Activated naive CD4-positive, alpha-beta T cell (primary cell): Measurements from ENCODE around the gene STAG1.
"Not testable (repeated sequence)": the region's sequence is repeated elsewhere in the genome, so short reads cannot be mapped to it uniquely, and the experiment has no call there.

Source experiments
- DNase-seq, 4 experiments: peaks; one replicate each; lab custom pipeline; 2025; lab: John Stamatoyannopoulos, UW

Gene STAG1

DNA sequence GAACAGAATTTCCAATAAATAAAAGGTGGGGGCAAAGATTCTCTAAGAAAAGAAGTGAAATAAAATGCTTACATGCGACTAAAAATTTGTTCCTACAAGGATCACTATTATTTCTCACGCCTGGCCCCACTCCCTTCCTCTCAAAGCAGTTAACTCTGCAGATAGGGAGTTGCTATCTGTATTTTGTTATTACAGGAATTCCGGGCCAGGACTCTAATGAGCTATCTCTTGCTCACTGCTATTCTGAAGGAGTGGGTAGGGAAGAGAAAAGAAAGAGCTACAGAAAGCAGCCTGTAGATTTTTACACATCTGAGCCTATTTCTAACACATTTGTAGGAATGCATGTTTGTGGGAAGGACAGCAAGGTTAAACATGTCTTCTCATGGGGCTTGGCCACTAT lies 361.6 kb downstream of the STAG1 start:
- no peak for DNase-seq

- DNase-seq: no peak
Observed at GRCh38 chr3:136387031-136387430, 365.1 kb downstream of the STAG1 start.

DNA sequence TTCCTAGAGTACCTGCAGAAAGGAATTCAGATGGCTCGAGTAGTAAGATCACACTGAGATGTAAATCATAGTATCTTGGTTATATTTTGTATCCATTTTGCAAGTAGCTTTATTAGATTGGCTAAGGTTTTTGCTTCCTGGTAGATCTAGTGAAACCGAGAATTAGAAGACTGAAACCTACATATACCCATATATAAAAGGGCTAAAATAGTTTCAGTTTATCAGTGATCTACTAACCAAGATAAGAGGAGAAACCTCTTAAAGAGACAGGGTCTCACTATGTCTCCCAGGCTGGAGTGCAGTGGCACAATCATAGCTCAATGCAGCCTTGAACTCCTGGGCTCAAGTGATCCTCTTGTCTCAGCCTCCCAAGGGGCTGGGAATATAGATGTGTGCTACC lies 366.7 kb downstream of the STAG1 start:
- no peak for DNase-seq

DNA sequence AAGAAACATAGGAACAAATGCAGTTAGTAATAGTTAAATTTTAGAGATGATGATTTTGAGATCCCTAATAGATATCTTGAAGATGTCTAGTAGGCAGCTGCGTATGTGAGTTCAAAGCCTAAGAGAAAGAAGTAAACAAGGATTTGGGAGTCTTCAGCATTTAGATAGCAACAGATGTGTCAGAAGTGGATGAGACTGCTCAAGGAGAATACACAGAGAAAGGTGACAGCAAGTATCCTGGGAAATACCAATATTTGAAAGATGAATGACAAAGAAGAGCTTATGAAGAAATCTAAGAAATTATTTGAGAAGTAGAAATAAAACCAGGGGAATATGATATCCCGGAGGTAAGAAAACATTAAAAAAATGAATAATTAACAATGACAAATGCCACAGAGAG lies 371.1 kb downstream of the STAG1 start:
- no peak for DNase-seq

GRCh38 chr3:136380530-136380929 lies 371.6 kb downstream of the STAG1 start:
- DNase-seq: no peak

DNA sequence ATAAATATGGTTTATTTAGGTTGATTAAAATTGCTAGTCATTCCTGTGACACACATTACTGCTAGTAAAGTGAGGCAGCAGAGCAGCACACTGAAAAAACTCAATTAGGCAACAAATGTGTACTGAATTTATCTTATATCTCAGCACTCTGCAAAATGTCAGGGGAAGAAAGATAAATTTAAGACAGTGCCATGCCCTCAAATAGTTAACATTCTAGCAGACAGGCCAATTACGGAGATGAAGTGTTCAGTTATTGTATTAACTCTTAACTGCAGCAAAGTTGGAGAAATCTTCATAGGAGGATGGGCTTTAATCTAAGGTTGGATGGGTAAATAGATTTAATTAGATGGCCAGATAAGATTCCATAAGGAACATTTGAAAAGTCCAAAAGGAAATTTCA lies 374.2 kb downstream of the STAG1 start:
- DNase-seq: no peak

DNA sequence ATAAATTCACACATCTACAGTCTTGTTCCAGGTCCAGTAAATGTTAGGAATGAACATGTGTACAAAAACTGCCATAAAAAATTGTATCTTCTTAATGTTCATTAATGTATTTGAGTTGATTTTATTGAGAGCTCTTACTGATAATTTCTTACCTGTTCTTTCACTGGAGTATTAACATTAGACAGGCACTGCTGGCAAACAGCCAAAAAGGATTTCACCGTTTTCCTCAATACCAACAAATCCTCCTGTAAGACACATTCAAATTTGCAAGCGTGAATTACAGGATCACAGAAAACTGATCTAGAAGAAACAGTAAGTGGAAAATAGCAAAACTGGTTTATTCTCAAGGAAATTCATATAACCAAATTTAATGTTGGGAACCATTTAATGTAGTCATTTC lies 374.7 kb downstream of the STAG1 start:
- DNase-seq: no peak

DNA sequence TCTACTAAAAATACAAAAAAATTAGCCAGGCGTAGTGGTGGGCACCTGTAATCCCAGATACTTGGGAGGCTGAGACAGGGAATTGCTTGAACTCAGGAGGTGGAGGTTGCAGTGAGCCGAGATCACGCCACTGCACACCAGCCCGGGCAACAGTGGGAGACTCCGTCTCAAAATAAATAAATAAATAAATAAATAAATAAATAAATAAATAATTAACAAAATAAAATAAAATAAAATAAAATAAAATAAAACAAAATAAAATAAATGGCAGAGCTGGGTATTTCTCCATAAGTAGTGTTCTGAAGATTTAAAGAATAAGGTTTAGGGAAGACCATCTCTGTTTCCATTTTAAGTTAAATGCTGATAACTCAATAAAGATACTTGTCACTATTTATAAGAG lies 376.4 kb downstream of the STAG1 start:
- not testable (repeated sequence) for DNase-seq

GRCh38 chr3:136366289-136366688 lies 385.9 kb downstream of the STAG1 start:
- DNase-seq: no peak

DNA sequence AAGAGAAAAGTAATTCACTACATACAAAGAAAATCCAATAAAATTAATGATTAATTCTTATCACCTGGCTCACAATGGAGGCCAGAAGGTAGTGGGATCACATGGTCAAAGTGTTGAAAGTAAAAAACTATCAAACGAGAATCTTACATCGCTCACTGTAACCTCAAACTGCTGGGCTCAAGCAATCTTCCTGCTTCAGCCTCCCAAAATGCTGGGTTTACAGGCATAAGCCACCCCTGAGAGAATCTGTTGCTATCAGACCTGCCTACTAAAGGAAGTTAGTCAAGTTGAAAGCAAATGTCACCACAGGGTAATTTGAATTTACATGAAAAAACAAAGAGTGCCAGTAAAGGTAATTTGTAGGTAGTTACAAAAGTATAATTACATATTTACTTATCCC lies 398.7 kb downstream of the STAG1 start:
- no peak for DNase-seq

GRCh38 chr3:136351905-136352304 lies 400.3 kb downstream of the STAG1 start:
- DNase-seq: no peak

GRCh38 chr3:136351351-136351750 lies 400.8 kb downstream of the STAG1 start:
- no peak for DNase-seq

GRCh38 chr3:136350557-136350956 lies 401.6 kb downstream of the STAG1 start:
- DNase-seq: no peak

DNA sequence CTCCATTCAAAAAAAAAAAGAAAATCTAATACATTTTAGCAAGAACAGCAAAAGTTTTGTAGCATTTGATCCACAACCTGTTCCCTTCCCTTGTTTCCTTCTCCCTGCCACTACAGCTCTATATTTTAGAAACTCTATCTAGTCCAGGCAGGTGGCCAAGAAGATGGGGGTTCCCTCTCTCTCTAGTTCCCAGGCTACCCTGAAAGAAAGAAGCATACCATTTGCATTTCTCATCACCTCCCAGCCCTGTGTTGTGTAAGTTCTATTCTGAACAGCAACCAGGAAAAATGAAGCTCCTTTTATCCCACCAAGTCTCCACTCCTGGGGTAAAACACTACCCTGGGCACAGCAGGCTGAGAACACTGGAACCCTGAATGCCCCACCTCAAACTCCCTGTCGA lies 402.0 kb downstream of the STAG1 start:
- DNase-seq: no peak

DNA sequence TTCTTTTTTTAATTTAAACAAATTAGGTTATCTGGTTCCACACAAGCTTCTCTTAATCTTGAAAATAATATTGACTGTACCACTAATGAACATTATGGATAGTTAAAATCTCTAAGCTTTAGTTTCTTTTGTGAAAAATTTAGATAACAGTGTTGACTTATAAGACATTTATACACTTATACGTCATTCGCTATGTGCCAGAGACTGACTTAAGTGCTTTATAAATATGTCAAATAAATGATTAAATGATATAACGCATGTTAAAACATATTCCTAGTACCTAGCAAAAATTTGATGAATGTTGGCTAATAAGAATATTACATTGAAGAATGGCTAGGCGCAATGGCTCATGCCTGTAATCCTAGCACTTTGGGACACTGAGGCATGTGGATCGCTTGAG lies 405.7 kb downstream of the STAG1 start:
- DNase-seq: no peak

DNA sequence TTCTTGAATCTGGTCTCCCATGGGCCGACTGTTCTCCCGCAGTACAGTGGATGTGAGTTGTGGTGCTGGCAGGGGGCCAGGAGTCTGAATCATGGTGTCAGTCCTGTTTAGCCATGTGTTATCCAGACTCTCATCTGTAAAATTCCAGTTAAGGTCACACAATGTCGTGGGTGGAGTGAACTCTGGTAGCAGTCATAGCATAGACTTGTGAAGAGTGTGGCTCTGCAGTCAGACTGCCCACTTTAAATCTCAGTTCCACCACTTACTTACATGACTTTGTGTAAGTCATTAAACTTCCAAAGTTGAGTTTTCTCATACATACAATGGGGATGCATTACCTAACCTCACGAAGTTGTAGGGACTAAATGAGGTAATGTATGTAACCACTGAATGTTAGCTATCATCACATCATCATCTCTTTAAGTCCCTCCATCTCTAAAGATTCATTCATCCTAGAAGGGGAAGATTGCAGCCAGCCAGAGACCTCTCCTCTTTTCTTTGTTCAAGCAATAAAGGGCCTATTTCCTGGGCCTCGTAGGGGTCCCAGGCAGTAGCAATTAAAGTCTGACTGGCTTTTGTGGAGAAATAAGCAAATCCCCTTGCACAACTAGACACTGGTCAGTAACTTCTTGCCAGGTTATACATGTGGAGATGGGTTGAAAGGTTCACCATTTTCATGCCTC lies 408.2 kb downstream of the STAG1 start:
- DNase-seq: no peak

- DNase-seq: no peak
Observed at GRCh38 chr3:136343446-136343845, 408.7 kb downstream of the STAG1 start.

DNA sequence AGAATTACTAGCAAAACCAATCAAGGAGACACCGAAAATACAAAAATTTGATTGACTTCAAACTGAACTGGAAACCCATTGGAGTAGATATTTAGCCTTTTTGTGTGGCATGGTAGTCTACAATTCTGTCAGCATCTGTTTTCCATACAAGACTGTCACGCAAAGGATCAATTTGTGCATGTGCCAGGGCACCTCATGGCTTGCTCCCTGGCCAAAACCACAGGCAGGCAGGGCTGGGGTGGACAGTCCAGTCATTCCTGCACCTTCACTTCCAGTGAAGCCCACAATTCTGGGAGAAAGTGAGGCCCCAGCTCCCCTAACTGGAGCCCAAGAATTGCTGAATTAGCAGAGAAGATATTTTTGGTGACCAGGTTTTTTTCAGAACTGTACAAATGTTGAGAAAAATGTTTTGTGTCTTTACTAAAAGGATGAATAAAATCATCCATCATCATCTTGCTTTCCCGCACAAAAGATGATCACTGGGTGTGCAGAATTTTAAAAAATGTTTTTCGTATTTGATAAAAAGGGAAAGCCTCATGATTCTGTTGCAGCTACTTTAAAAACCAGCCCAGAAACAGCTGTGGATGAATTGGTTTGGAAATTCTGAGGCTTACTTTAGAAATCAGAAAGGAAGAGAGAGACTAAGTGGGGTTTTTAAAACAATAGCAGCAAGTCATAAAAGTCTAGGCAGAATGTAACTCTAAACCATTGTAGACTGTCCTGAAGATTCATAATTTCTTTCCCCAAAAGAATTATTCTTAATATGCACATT lies 415.7 kb downstream of the STAG1 start:
- no peak for DNase-seq

GRCh38 chr3:136334726-136335125 lies 417.5 kb downstream of the STAG1 start:
- not testable (repeated sequence) for DNase-seq

DNA sequence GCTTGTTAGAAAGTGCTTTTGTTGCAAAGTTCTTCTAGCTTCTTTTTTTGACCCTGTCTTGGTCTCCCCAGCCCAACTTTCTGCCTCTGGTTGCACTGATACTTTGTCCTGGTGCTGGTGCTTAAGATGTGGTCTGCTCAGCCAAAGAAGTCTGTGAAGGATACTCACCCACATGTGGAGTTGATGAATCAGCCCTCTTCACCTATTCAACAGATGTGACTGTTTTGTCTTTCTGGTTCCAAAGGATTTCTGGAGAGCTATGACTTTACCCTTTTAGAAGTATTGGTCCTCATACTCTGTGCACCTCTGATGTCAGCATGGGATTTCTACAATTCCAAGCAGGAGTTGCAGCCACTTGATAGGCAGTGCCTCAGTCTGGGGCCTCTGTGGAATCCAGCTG lies 418.0 kb downstream of the STAG1 start:
- DNase-seq: no peak

DNA sequence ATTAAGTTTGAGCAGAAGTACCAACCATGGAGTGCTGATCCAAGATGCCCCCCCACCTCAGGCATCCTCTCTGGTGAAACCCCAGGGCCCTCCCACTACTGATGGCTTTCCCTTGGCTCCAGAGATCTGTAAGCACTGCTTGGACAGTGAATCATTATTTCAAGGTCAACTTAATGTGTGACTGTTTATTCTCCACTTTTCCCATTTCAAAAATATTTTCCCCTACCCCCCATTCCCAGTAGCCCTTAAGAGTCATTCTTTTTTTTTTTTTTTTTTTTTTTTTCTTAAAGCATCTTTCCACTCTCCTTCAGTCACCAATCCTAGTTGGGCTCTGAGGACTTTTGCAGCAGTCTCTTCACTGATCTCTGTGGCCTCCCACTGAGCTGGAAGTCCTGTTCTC lies 419.4 kb downstream of the STAG1 start:
- DNase-seq: no peak

GRCh38 chr3:136332302-136332701 lies 419.9 kb downstream of the STAG1 start:
- no peak for DNase-seq

GRCh38 chr3:136330900-136331299 lies 421.3 kb downstream of the STAG1 start:
- no peak for DNase-seq

- DNase-seq: no peak
Observed at GRCh38 chr3:136329593-136329992, 422.6 kb downstream of the STAG1 start.
